Panc1 (cell line): ENCODE measurements around the gene RAB4A.

Experiments used
- CTCF ChIP-seq: fragments of 450-650 bp; IDR thresholded peaks from 2 replicates; pipeline ENCODE4 v1.5.1; 2017; ENCODE audit warnings: mild to moderate bottlenecking
- POLR2AphosphoS5 ChIP-seq: IDR thresholded peaks from 2 replicates; pipeline ENCODE4 v1.6.1; 2012; ENCODE audit warnings: mild to moderate bottlenecking, low read depth, low read length, moderate library complexity
- TCF7L2 ChIP-seq: IDR thresholded peaks from 2 replicates; pipeline ENCODE4 v1.6.1; 2011; ENCODE audit warnings: mild to moderate bottlenecking, low read depth, low read length, inconsistent platforms

GRCh38 chr1:229339520-229339919 lies 68.6 kb downstream of the RAB4A start:
- TF ChIP-seq CTCF (no peak), POLR2AphosphoS5 (no peak), TCF7L2 (no peak)
